ENCODE data around the gene EIF4G3. TPM values are rescaled to one million over a fixed set of nuclear protein-coding genes. Genes with fewer than 3 reads are reported as not detected.

The EIF4G3 gene
- total RNA-seq, 1 experiment from 2014 or later, result 72.0 TPM

GRCh38 chr1:21046132-21046531 lies 130.6 kb downstream of the EIF4G3 start:
- no peak overlapping the region for H3K9ac ChIP-seq (ENCODE audit: extremely low read depth, insufficient read length, low read length)
- H3K4me2 ChIP-seq (ENCODE audit: insufficient read depth, insufficient read length, low read length), result no peak overlapping the region
- no peak overlapping the region for H3K56ac ChIP-seq (ENCODE audit: insufficient read length, low read depth, low read length)
- H3K27me3 ChIP-seq (ENCODE audit: insufficient read depth, low read length), result no peaks in the 10 kb centered on the region
- H3K4me3 Mint-ChIP-seq, result no peak overlapping the region
- H4K8ac ChIP-seq (replicated peaks; ENCODE audit: insufficient read length, low read depth, low read length), result no peak overlapping the region
- H3T11ph ChIP-seq (ENCODE audit: low read length), result no peak overlapping the region
- H3K79me2 ChIP-seq (ENCODE audit: insufficient read depth, low read length), result no peaks in the 10 kb centered on the region
- H2AK5ac ChIP-seq (ENCODE audit: insufficient read length, low read length), result no peak overlapping the region
- no peak overlapping the region for H3K18ac ChIP-seq (ENCODE audit: insufficient read length, low read depth, low read length)
- no peak overlapping the region for H2AFZ ChIP-seq (ENCODE audit: low read length)
- no peak overlapping the region for H2BK120ac ChIP-seq (ENCODE audit: low read depth, low read length, poor library complexity, severe bottlenecking)
- H3K27ac Mint-ChIP-seq, result no peak overlapping the region
- H3K9me3 ChIP-seq (ENCODE audit: control insufficient read depth, low read depth, low read length), result no peaks in the 10 kb centered on the region
- H4K91ac ChIP-seq (ENCODE audit: insufficient read length, low read depth, low read length), result no peak overlapping the region
- H3K36me3 Mint-ChIP-seq (ENCODE audit: insufficient read depth in 1 of 3, low read depth in 3 of 3), result peaks cover 8 to 15% (median 10%) of the 10 kb centered on the region in 3 experiments; a peak in 4 of 7 replicates
- no peaks in the 10 kb centered on the region for H3K23me2 ChIP-seq (ENCODE audit: insufficient read length, low read depth, low read length, poor library complexity, severe bottlenecking)
- no peaks in the 10 kb centered on the region for H3K4me1 ChIP-seq (ENCODE audit: insufficient read depth, low read length)
- H3K27me3 Mint-ChIP-seq (ENCODE audit: low read depth), result no peaks in the 10 kb centered on the region
- H3K4me1 Mint-ChIP-seq, result peaks cover 15 to 25% of the 10 kb centered on the region in 2 experiments
- no peak for TF ChIP-seq CTCF (conservative IDR thresholded peaks at IDR 0.05)
- H3K4ac ChIP-seq (ENCODE audit: low read depth, low read length), result no peak overlapping the region
- WGBS (ENCODE audit: extremely low coverage, insufficient read length, low lambda C conversion rate), result no CpG with 5 or more reads among the region's 3 CpGs
- no peak overlapping the region for H2BK20ac ChIP-seq (ENCODE audit: low read depth, low read length, poor library complexity, severe bottlenecking)
- no peak overlapping the region for H2BK5ac ChIP-seq (ENCODE audit: insufficient read length, low read length)
- peaks cover 7% of the 10 kb centered on the region for H3K79me1 ChIP-seq (ENCODE audit: insufficient read depth, low read depth, low read length, poor library complexity, severe bottlenecking)
- H3K27ac ChIP-seq (ENCODE audit: insufficient read length, low read depth, low read length), result no peak overlapping the region
- no peak overlapping the region for H2BK12ac ChIP-seq (ENCODE audit: insufficient read length, low read depth, low read length)
- no peaks in the 10 kb centered on the region for H3K9me3 Mint-ChIP-seq
- no peak overlapping the region for H3K23ac ChIP-seq (ENCODE audit: insufficient read length, low read depth, low read length)
- DNase-seq, result no peak
- H4K20me1 ChIP-seq (ENCODE audit: control insufficient read depth, insufficient read depth, insufficient read length), result no peaks in the 10 kb centered on the region
- no peak overlapping the region for H3K14ac ChIP-seq (ENCODE audit: insufficient read depth, low read length)
- no peak overlapping the region for H4K5ac ChIP-seq (ENCODE audit: insufficient read length, low read depth, low read length)
- H2BK15ac ChIP-seq (ENCODE audit: low read depth, low read length), result no peak overlapping the region
